Activated T-cell treated with anti-CD3 and anti-CD28 coated beads, Interleukin-2, amount 50 U/mL, for 1 hour (primary cell): ENCODE data around the gene POLR2L.

Experiments used
- DNase-seq: peaks from one replicate; pipeline ENCODE4 v3.0.0-alpha.2; 2020

POLR2L gene

DNA sequence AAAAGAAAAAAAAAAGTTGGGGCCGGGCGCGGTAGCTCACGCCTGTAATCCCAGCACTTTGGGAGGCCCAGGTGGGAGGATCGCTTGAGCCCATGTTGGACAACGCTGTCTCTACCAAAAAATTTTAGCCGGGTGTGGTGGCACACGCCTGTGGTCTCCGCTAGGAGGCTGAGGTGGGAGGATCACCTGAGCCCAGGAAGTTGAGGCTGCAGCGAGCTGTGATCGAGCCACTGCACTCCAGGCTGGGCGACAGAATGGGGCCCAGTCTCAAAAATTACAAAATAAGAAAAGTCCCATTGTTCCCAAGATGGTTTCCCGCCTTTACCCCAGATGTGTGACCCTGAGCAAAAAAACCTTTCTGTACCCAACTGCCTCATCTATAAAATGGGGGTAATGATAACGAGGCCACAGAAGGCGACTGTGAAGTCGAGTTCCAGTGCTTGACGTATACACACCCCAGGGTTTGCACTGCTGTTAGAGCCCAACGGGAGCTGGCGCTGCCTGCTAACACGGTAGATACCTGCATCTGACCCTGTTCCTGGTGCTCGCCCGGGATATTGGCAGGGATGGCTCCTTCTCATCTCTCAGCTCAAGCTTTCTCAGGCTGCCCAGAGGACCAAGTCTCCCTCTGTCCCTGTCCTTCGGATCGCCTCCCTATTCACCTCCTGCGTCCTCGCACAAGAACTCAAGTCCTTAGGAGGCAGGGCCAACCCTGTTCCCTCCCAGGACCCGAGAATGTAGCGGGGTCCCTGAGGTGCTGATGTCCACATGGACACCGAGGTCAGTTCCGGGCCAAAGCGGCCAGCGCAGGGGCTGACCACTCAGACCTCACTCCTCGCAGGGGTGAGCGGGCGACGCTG, 33.7 kb downstream of the POLR2L start:
- DNase-seq: no peak

GRCh38 chr11:804599-804964, 37.7 kb downstream of the POLR2L start:
- DNase-seq: no peak

GRCh38 chr11:803770-804598, 38.3 kb downstream of the POLR2L start:
- DNase-seq: no peak

GRCh38 chr11:803467-803742, 38.9 kb downstream of the POLR2L start:
- DNase-seq: no peak

DNA sequence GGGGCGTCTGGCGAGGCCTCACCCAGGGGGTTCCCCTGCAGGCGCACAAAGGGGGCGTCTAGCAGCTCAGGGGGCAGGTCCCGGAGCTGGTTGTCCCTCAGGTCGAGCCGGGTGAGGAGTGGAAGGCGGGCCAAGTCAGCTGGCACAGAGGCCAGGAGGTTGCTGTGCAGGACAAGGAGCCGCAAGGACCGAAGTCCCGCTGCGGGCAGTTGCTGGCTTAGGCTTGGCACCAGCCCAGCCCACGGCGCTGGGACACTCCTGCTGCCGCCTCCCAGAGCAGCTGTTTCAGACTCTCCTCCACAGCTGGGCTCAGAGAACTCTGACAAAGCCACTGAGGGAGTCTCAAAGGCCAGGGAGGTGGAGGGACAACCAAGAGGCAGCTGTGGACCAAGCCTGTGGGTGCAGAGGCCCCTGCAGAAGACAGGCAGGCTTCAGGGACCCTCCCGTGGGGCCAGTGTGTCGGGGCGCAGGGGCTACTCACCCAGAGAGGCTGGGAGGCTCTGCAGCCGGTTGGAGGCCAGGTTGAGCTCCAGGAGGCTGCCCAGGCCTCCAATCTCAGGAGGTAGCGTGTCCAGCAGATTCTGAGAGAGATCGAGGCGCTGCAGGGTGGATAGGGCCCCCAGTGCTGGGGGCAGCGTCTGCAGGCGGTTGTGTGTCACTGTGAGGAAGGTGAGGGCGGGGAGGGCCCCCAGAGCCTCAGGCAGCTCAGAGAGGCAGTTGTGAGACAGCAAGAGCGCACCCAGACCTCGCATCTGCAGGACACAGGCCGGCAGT, 39.4 kb downstream of the POLR2L start:
- no peak for DNase-seq

GRCh38 chr11:802018-802617, 40.2 kb downstream of the POLR2L start:
- no peak for DNase-seq

DNA sequence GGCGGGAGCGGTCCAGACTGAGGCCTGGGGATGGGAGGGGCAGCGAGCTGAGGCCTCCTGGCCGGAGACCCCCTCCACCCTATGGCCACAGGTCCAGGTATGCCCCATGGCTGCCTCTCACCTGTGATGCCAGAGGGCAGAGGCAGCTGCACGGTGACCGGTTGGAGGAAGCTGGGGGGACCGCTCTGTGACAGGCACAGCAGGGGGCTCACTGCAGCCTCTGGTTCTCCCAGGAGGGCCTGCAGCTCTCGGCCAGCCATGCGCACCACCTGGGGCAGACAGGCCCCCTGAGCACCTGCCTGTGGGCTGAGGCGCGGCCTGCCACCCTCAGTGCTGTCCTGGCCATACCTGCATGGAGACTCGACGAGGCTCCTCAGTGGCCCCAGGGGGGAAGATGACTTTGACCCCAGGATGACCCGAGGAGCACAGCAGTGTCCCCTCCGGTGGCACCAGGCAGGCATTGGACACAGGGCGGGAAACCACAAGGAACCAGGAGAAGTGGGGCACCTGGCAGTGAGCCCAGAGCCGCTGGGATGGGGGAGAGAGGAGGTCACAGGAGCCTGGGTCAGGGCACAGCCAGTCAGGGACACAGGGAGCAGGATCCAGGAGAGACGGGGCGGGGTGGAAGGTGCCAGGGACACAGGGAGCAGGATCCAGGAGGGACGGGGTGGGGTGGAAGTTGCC, 41.1 kb downstream of the POLR2L start:
- no peak for DNase-seq

GRCh38 chr11:800473-800872, 41.9 kb downstream of the POLR2L start:
- DNase-seq: no peak

GRCh38 chr11:799641-800316, 42.5 kb downstream of the POLR2L start:
- DNase-seq: no peak

DNA sequence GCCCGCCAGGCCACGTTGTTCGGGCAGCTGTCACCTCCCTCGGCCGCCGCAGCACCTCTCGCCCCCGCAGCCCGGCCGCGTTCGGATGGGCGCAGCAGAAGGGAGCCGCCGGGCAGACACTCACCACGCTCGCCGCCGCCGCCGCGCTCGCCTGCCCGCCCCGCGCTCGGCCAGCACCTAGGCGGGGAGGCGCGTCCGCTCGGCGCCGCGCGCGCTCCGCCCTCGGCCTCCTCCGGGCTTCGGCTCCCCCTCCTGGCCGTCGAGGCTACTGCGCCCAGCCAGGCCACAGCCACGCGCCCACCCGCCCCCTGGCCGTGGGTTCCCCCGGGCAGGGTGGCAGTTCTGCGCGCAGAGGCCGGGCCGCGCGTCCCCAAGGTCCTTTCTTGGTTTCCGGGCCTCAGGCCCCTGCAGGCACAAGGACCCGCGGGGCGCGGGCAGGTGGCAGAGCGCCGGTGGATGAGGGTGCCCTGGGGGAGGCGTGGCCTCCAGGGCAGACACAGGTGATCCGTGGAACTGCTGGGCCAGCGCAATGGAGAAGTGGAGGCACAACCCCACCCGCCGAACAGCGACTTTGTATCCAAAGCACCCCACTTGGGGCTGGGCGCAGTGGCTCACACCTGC, 44.1 kb downstream of the POLR2L start, which contains the start of gene SLC25A22:
TSS of gene SLC25A22 (minus strand) at position 189 of the 621 bp plus-strand sequence. CDS start 3,275 bp downstream, outside the sequence.
- peak; percentile 90 for DNase-seq

GRCh38 chr11:797296-798092, 44.8 kb downstream of the POLR2L start:
- peak; percentile 75 for DNase-seq

GRCh38 chr11:796565-797295, 45.6 kb downstream of the POLR2L start:
- DNase-seq: no peak

DNA sequence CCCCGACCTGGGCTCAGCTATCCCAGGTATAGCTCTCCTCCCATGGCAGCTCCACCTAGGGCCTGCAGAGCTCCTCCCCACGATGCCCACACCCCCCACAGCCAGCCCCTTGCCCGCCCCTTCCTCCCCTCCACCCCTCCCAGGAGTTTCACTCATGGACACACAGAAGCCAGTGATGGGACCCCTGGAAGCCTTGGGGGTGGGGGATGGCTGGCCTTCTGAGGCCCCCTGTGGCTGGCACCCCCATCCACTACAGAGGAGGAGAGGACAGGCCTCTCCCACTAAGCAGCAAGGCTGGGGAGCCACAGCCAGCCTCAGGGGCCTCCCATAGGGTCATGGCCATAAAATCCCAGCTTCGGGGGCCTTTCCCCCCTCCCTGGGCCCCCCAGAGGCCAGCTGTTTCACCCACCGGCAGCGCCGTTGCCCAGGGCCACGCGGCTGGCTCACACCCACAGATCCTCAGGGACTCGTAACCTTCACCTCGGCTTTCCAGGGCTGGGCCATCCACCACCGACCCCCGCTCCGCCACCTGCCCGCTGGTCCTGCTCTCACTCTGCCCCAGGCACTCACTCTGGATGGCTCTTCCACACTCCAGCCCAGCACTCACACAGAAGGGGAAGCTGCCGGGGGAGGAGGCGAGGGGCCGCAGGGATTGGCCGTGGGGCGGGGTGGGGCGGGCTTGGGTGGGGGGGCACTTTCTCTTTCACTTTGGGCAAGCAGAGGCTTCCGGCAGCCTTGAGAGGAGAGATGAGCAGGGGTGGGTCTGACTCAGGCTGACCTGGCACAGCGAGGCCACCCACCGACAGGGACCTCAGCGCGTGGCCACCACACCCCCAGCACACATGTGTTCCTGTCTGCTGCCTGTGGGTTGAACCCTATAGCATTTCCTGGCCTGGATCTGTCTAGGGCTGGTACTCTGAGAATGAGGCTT, 46.4 kb downstream of the POLR2L start:
- DNase-seq: peak; percentile 69

DNA sequence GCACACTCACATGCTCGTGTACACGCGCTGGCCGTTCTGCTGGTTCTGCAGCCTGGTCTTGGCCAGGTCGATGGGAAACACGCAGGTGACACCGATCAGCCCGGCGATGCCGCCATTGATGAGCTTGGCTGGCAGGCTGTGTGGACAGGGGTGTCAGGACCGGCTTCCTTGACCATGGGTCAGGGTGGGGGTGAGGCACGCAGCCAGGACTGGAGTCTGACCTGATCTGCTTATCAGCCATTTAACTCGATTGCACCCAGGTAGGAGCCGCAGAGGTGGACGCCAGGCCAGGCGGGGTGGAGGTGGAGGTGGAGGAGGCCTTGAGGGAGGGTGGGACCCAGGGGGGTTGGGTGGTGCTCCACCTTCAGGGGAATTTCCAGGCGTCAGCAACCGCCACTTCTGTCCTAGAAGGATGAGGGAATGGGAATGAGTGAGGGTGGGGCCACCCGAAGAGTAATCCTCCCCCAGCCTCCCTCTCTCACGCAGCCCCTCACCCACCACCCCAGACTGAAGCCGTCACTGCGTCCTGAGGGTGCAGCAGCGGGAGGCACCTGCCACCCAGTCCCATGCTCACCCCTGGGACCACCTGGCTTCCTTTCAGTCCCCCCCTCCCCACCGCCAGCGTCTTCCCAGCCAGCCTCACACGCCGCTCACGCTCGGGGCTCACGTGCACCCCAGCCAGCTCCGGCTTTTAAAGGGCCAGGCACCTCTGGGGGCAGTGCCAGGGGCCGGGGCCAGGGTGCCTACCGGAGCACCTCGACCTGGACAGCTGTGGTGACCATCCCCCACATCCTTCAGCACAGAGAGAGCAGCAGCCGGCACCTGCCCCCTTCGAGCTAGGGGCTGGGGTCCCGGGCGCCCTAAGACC, 47.3 kb downstream of the POLR2L start:
- no peak for DNase-seq

- no peak for DNase-seq
These were observed 48.1 kb downstream of the POLR2L start for GRCh38 chr11:794013-794765.

DNA sequence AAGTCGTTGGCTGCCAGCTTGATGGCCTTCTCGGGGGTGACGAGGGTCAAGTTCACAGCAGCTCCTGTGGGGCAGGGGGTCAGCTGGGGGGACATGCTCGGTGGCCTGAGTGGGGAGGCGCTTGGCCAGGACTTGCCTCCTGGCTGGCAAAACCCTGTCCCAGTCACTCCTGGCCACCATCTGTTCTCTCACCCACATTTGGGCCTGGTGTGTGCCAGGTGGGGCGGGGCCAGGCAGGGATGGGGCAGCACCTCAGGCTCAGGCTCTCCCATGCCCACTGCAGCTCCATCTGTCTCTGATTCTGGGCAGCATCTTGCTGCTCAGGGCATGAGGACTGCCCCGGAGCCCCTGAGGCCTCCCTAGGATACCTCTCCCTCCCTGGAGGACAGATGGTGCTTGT, 48.8 kb downstream of the POLR2L start:
- DNase-seq: no peak

DNA sequence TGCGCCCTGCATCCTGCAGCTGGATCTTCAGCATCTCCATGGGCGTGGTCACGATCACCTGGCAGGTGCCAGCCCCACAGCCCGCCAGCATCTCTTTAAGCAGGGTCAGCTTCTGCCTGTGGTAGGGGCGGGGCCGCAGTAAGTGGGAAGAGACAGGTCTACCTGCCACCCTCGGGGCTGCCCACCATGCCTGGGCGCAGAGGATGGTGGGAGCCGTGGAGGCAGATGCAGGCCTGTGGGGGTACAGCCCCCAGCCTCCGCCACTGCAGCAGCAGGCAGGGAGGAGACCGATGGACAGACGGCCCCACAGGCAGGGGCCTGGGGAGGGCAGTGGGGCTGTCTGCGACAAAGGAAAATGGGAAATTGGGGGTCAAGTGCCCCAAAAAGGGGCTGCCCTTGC, 49.5 kb downstream of the POLR2L start:
- DNase-seq: no peak
